ENCODE data around the gene CYP2S1. TPM values are rescaled to one million over a fixed set of nuclear protein-coding genes. Genes with fewer than 3 reads are reported as not detected.
"Not testable (repeated sequence)": the region's sequence is repeated elsewhere in the genome, so short reads cannot be mapped to it uniquely, and the experiment has no call there.

Gene CYP2S1, protein sequence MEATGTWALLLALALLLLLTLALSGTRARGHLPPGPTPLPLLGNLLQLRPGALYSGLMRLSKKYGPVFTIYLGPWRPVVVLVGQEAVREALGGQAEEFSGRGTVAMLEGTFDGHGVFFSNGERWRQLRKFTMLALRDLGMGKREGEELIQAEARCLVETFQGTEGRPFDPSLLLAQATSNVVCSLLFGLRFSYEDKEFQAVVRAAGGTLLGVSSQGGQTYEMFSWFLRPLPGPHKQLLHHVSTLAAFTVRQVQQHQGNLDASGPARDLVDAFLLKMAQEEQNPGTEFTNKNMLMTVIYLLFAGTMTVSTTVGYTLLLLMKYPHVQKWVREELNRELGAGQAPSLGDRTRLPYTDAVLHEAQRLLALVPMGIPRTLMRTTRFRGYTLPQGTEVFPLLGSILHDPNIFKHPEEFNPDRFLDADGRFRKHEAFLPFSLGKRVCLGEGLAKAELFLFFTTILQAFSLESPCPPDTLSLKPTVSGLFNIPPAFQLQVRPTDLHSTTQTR
- 10 to 100 TPM in 1 of 2 donors, 1 to 10 TPM in 1; 8.7 to 10.5 TPM for polyA plus RNA-seq

DNA sequence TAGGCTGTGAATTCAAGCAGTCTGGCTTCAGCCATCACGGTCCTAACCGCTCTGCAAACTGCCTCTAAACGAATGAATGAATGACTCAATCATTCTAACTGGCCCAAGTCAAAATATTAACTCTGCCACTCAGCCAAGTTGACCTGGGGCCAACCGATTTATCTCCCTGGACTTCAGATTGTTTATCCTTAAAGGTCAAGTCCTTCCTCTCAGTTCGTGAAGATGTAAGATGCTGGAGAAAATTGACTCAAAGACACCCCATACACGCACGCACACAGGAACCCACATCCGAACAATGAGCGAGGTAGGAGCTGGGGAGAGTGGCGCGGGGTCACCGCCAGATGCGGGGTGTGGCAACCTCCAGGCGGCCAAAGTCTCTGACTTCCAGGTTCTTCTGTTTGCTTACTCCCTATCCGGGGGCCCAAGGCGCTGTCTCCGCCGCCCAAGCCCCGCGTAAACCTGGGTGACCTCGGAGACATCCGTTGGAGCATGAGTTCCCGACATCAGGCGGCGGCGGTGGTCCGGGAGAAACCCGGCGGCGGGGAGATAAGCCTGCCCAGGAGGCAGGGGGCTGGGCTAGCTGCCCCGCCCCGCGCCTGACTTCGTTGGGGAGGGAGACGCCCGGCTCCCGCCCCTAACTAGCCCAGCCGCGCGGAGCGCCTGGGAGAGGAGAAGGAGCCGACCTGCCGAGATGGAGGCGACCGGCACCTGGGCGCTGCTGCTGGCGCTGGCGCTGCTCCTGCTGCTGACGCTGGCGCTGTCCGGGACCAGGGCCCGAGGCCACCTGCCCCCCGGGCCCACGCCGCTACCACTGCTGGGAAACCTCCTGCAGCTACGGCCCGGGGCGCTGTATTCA lies at the start of gene CYP2S1:
Gene CYP2S1, plus strand, starts transcription at position 646 of the 856 bp plus-strand sequence. Its CDS starts 46 bp downstream, at position 692.
- Histone ChIP-seq H3K4me1 (ENCODE audit: control insufficient read depth in 2 of 2, insufficient read depth in 2 of 2, low read length in 1 of 2) (no peaks in the 10 kb centered on the region), H3K9me3 (ENCODE audit: control insufficient read depth in 2 of 2, insufficient read depth in 1 of 2, low read depth in 1 of 2, low read length in 1 of 2) (no peaks in the 10 kb centered on the region), H3K27ac (ENCODE audit: low read depth in 2 of 2, low read length in 1 of 2) (peak within 1 kb of the TSS in 1 of 2 donors; percentile 34), H3K36me3 (ENCODE audit: control insufficient read depth in 2 of 2, insufficient read depth in 2 of 2, low read length in 1 of 2) (no peaks in the 10 kb centered on the region), H3K4me3 (ENCODE audit: low read depth in 1 of 2, low read length in 2 of 2) (peak within 1 kb of the TSS; percentile 63), H3K27me3 (ENCODE audit: control insufficient read depth in 1 of 2, insufficient read depth in 2 of 2, low read length in 2 of 2) (no peaks in the 10 kb centered on the region)
- WGBS, 2 donors, result 2 to 3% methylated on average over 39 to 58 of the region's 58 CpGs

DNA sequence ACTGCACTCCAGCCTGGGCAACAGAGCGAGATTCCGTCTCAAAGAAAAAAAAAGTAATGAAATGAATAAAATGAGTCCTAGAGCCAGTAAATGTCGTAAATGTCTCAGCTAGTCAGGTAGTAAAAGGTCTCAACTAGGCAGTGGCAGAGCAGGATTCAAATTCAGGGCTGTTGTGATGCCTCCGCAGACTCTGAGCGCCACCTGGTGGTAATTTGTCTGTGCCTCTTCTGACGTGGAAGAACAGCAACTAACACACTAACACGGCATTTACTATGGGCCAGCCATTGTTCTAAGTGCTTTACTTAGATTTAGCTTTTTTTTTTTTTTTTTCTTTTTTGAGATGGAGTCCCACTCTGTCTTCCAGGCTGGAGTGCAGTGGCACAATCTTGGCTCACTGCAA lies 48.6 kb upstream of the CYP2S1 start:
- 16 to 27% methylated on average over 7 of the region's 7 CpGs for WGBS, 2 donors

DNA sequence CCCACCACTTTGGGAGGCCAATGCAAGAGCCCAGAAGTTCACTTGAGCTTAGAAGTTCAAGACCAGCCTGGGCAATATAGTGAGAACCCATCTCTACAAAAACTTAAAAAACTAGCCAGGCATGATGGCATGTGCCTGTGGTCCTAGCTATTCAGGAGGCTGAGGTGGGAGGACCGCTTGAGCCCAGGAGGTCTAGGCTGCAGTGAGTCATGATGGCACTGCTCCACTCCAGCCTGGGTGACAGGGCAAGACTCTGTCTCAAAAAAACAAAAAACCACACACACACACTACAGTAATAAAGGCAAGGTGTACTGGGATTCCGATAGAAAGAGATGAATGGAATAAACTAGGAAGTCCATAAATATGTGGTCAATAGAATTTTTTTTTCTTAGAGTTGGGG lies 43.2 kb upstream of the CYP2S1 start:
- Histone ChIP-seq H3K9me3 (ENCODE audit: control insufficient read depth in 2 of 2, insufficient read depth in 1 of 2, low read depth in 1 of 2, low read length in 1 of 2) (no peaks in the 10 kb centered on the region), H3K36me3 (ENCODE audit: control insufficient read depth in 2 of 2, insufficient read depth in 2 of 2, low read length in 1 of 2) (no peaks in the 10 kb centered on the region), H3K27me3 (ENCODE audit: control insufficient read depth in 1 of 2, insufficient read depth in 2 of 2, low read length in 2 of 2) (no peaks in the 10 kb centered on the region), H3K4me3 (ENCODE audit: low read depth in 1 of 2, low read length in 2 of 2) (no peak overlapping the region), H3K4me1 (ENCODE audit: control insufficient read depth in 2 of 2, insufficient read depth in 2 of 2, low read length in 1 of 2) (no peaks in the 10 kb centered on the region), H3K27ac (ENCODE audit: low read depth in 2 of 2, low read length in 1 of 2) (no peak overlapping the region)
- WGBS, 2 donors, result 95% methylated on average over 2 of the region's 2 CpGs

More for the DNA sequence above, 48.6 kb upstream of the CYP2S1 start:
- Histone ChIP-seq H3K9me3 (ENCODE audit: control insufficient read depth in 2 of 2, insufficient read depth in 1 of 2, low read depth in 1 of 2, low read length in 1 of 2) (no peaks in the 10 kb centered on the region), H3K27ac (ENCODE audit: low read depth in 2 of 2, low read length in 1 of 2) (no peak overlapping the region), H3K27me3 (ENCODE audit: control insufficient read depth in 1 of 2, insufficient read depth in 2 of 2, low read length in 2 of 2) (no peaks in the 10 kb centered on the region), H3K36me3 (ENCODE audit: control insufficient read depth in 2 of 2, insufficient read depth in 2 of 2, low read length in 1 of 2) (no peaks in the 10 kb centered on the region), H3K4me3 (ENCODE audit: low read depth in 1 of 2, low read length in 2 of 2) (no peak overlapping the region), H3K4me1 (ENCODE audit: control insufficient read depth in 2 of 2, insufficient read depth in 2 of 2, low read length in 1 of 2) (peaks cover 0 to 3% of the 10 kb centered on the region in 2 donors)

DNA sequence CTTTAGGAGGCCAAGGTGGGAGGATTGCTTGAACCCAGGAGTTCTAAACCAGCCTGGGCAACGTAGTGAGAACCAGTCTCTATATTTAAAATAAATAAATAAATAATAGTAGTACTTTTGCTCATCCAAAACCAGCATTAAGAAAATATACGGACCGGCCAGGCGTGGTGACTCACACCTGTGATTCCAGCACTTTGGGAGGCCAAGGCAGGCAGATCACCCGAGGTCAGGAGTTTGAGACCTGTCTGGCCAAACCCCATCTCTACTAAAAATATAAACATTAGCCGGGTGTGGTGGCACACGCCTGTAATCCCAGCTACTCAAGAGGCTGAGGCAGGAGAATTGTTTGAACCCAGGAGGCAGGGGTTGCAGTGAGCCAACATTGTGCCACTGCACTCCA lies 42.0 kb upstream of the CYP2S1 start:
- not testable (repeated sequence) for H3K4me1 ChIP-seq (ENCODE audit: control insufficient read depth in 2 of 2, insufficient read depth in 2 of 2, low read length in 1 of 2); H3K27ac ChIP-seq (ENCODE audit: low read depth in 2 of 2, low read length in 1 of 2); H3K4me3 ChIP-seq (ENCODE audit: low read depth in 1 of 2, low read length in 2 of 2); H3K36me3 ChIP-seq (ENCODE audit: control insufficient read depth in 2 of 2, insufficient read depth in 2 of 2, low read length in 1 of 2); H3K9me3 ChIP-seq (ENCODE audit: control insufficient read depth in 2 of 2, insufficient read depth in 1 of 2, low read depth in 1 of 2, low read length in 1 of 2); H3K27me3 ChIP-seq (ENCODE audit: control insufficient read depth in 1 of 2, insufficient read depth in 2 of 2, low read length in 2 of 2)
- WGBS, 2 donors, result 73 to 76% methylated on average over 7 of the region's 7 CpGs

DNA sequence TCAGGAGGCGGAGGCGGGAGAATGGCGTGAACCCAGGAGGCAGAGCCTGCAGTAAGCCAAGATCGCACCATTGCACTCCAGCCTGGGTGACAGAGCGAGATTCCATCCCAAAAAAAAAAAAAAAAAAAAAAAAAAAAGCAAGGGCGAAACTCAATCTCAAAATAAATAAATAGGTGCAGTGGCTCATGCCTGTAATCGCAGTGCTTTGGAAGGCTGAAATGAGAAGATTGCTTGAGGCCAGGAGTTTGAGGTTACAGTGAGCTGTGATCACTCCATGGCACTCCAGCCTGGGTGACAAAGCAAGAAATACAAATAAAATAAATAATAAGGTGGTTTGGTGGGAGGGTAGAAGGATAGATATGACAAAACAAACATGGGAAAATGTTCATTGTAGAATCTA lies 39.0 kb upstream of the CYP2S1 start:
- no peaks in the 10 kb centered on the region for H3K4me1 ChIP-seq (ENCODE audit: control insufficient read depth in 2 of 2, insufficient read depth in 2 of 2, low read length in 1 of 2)
- no peak overlapping the region for H3K27ac ChIP-seq (ENCODE audit: low read depth in 2 of 2, low read length in 1 of 2)
- no peaks in the 10 kb centered on the region for H3K9me3 ChIP-seq (ENCODE audit: control insufficient read depth in 2 of 2, insufficient read depth in 1 of 2, low read depth in 1 of 2, low read length in 1 of 2)
- no peak overlapping the region for H3K4me3 ChIP-seq (ENCODE audit: low read depth in 1 of 2, low read length in 2 of 2)
- 89 to 95% methylated on average over 6 to 7 of the region's 7 CpGs for WGBS, 2 donors
- no peaks in the 10 kb centered on the region for H3K27me3 ChIP-seq (ENCODE audit: control insufficient read depth in 1 of 2, insufficient read depth in 2 of 2, low read length in 2 of 2)
- H3K36me3 ChIP-seq (ENCODE audit: control insufficient read depth in 2 of 2, insufficient read depth in 2 of 2, low read length in 1 of 2), result no peaks in the 10 kb centered on the region

DNA sequence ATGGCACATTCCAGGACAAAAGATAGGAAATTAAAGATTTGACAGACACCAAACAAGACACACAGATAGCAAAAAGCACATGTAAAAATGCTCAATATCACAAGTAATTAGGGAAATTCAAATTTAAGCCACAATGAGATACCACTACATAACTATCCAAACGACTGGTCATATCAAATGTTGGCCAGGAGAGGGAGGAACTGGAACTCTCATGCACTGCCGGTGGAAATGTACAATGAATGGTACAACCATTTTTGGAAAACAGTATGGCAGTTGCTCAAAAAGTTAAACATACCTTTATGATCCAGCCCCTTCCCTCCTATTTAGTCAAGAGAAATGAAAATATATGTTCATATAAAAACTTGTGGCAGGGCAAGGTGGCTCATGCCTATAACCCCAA lies 36.8 kb upstream of the CYP2S1 start:
- Histone ChIP-seq H3K27me3 (ENCODE audit: control insufficient read depth in 1 of 2, insufficient read depth in 2 of 2, low read length in 2 of 2) (no peaks in the 10 kb centered on the region), H3K4me1 (ENCODE audit: control insufficient read depth in 2 of 2, insufficient read depth in 2 of 2, low read length in 1 of 2) (no peaks in the 10 kb centered on the region), H3K36me3 (ENCODE audit: control insufficient read depth in 2 of 2, insufficient read depth in 2 of 2, low read length in 1 of 2) (no peaks in the 10 kb centered on the region), H3K4me3 (ENCODE audit: low read depth in 1 of 2, low read length in 2 of 2) (no peak overlapping the region), H3K9me3 (ENCODE audit: control insufficient read depth in 2 of 2, insufficient read depth in 1 of 2, low read depth in 1 of 2, low read length in 1 of 2) (no peaks in the 10 kb centered on the region), H3K27ac (ENCODE audit: low read depth in 2 of 2, low read length in 1 of 2) (no peak overlapping the region)
- 82 to 83% methylated on average over 2 of the region's 2 CpGs for WGBS, 2 donors

DNA sequence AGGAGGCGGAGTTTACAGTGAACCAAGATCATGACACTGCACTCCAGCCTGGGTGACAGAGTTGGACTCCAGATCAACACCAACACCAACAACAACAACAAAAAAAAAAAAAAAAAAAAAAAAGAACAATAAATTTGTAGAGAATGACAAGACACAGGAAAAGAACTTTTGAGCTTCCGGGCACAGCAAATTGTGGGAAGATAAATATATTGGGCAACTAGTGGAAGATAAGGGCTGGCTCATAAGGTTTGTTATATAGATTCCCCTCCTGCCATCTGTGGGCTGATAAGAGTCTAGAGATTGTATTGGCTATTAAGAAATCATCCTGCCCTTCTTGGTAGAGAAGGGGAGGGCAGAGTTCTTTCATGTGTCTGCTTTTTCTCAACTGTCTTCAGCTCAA lies 33.1 kb upstream of the CYP2S1 start:
- H3K4me1 ChIP-seq (ENCODE audit: control insufficient read depth in 2 of 2, insufficient read depth in 2 of 2, low read length in 1 of 2), result no peaks in the 10 kb centered on the region
- H3K4me3 ChIP-seq (ENCODE audit: low read depth in 1 of 2, low read length in 2 of 2), result no peak overlapping the region
- 81 to 87% methylated on average over 2 of the region's 2 CpGs for WGBS, 2 donors
- H3K36me3 ChIP-seq (ENCODE audit: control insufficient read depth in 2 of 2, insufficient read depth in 2 of 2, low read length in 1 of 2), result no peaks in the 10 kb centered on the region
- no peaks in the 10 kb centered on the region for H3K27me3 ChIP-seq (ENCODE audit: control insufficient read depth in 1 of 2, insufficient read depth in 2 of 2, low read length in 2 of 2)
- no peak overlapping the region for H3K27ac ChIP-seq (ENCODE audit: low read depth in 2 of 2, low read length in 1 of 2)
- H3K9me3 ChIP-seq (ENCODE audit: control insufficient read depth in 2 of 2, insufficient read depth in 1 of 2, low read depth in 1 of 2, low read length in 1 of 2), result no peaks in the 10 kb centered on the region

DNA sequence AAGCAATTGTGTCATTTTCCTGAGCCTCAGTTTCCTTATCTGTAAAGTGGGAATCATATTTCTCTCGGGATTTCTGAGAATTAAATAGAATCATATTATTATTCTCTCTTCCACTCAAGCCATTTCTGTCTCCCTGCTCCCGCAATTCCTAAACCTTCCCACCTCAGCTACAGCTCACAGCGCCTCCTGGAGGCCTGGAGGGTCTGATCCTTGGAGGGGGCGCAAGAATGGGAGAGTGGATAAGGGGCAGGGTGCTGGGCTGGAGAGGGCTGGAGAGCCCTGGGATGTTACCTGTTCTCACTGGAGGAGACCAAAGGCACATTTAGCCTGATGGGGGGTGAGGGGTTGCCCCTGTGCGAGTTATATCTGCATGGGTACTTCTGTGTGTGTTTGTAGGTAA lies 31.1 kb upstream of the CYP2S1 start:
- no peaks in the 10 kb centered on the region for H3K4me1 ChIP-seq (ENCODE audit: control insufficient read depth in 2 of 2, insufficient read depth in 2 of 2, low read length in 1 of 2)

DNA sequence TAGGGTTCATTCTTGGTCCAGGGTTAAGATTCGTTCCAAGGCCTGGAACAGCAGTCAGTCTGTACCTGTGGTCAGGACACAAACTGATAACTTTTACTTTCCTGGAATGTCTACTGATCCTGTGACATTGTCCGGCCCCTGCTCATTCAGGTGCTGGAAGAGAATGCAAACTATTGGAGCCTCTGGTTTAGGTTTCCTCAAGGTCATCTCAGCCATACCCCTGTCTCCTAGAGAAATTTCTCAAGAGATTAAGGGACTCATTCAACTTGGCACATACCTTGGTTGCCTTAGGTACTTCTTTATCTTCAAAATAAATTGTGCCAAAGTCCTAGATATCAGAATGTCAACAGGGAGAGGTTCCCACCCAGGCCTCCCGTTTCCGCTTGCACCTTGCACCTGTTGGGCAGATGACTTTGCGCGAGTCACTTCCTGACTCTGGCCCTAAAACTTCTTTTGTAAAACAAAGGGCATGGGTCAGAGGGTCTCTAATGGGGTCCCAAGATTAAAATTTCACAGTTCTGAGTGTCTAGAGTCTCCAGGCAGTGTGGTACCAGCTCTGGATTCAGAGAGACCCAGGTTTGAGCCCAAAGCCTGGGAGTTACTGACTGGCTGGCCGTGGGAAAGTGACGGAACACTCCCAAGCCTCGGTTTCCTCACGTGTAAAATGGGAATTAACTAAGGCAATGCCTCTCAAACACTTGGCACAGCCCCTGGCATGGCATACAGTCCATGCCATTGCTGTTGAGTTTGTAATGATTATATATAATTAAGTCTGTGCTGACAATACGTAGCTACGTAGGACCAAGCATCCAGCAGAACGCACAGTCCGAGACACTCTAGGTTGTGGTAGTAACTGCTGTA lies 25.8 kb upstream of the CYP2S1 start:
- Histone ChIP-seq H3K9me3 (ENCODE audit: control insufficient read depth in 2 of 2, insufficient read depth in 1 of 2, low read depth in 1 of 2, low read length in 1 of 2) (no peaks in the 10 kb centered on the region), H3K27ac (ENCODE audit: low read depth in 2 of 2, low read length in 1 of 2) (no peak overlapping the region), H3K27me3 (ENCODE audit: control insufficient read depth in 1 of 2, insufficient read depth in 2 of 2, low read length in 2 of 2) (no peaks in the 10 kb centered on the region), H3K4me1 (ENCODE audit: control insufficient read depth in 2 of 2, insufficient read depth in 2 of 2, low read length in 1 of 2) (no peaks in the 10 kb centered on the region), H3K36me3 (ENCODE audit: control insufficient read depth in 2 of 2, insufficient read depth in 2 of 2, low read length in 1 of 2) (no peaks in the 10 kb centered on the region), H3K4me3 (ENCODE audit: low read depth in 1 of 2, low read length in 2 of 2) (no peak overlapping the region)
- 75 to 89% methylated on average over 14 of the region's 14 CpGs for WGBS, 2 donors

More for the DNA sequence above, 31.1 kb upstream of the CYP2S1 start:
- Histone ChIP-seq H3K27ac (ENCODE audit: low read depth in 2 of 2, low read length in 1 of 2) (no peak overlapping the region), H3K4me3 (ENCODE audit: low read depth in 1 of 2, low read length in 2 of 2) (no peak overlapping the region), H3K36me3 (ENCODE audit: control insufficient read depth in 2 of 2, insufficient read depth in 2 of 2, low read length in 1 of 2) (no peaks in the 10 kb centered on the region), H3K27me3 (ENCODE audit: control insufficient read depth in 1 of 2, insufficient read depth in 2 of 2, low read length in 2 of 2) (no peaks in the 10 kb centered on the region), H3K9me3 (ENCODE audit: control insufficient read depth in 2 of 2, insufficient read depth in 1 of 2, low read depth in 1 of 2, low read length in 1 of 2) (no peaks in the 10 kb centered on the region)
- 94 to 97% methylated on average over 5 of the region's 5 CpGs for WGBS, 2 donors

Data from esophagus (tissue), 2 donors.